Measurements from ENCODE around the gene GDF7.

GRCh38 chr2:20671036-20671735 lies 4.2 kb downstream of the GDF7 start:
- TF ChIP-seq POLR2A (IDR thresholded peaks at IDR 0.05) (no peak), CTCF (IDR thresholded peaks at IDR 0.05) (no peak), POLR2AphosphoS5 (IDR thresholded peaks at IDR 0.05) (no peak)
